MG63 (cell line): ENCODE measurements around the gene SENP8. TPM values are rescaled to one million over a fixed set of nuclear protein-coding genes. Genes with fewer than 3 reads are reported as not detected.
"Not testable (repeated sequence)": the region's sequence is repeated elsewhere in the genome, so short reads cannot be mapped to it uniquely, and the experiment has no call there.

ENCODE experiments used
- DNase-seq: peaks from one replicate; pipeline ENCODE4 v3.0.0-alpha.2; 2020
- H3K27me3 ChIP-seq: fragments of 250-450 bp; sonication (Bioruptor Pico); 2 replicates; pipeline ENCODE4 v1.5.1; 2020; ENCODE audit warnings: mild to moderate bottlenecking, moderate library complexity
- H3K36me3 ChIP-seq: fragments of 250-450 bp; sonication (Bioruptor Pico); 2 replicates; pipeline ENCODE4 v1.5.1; 2020; ENCODE audit warnings: mild to moderate bottlenecking, moderate library complexity
- H3K4me3 ChIP-seq: fragments of 250-450 bp; sonication (Bioruptor Pico); 2 replicates; pipeline ENCODE4 v1.5.1; 2020; ENCODE audit warnings: mild to moderate bottlenecking, moderate library complexity
- H3K9me3 ChIP-seq: fragments of 250-450 bp; sonication (Bioruptor Pico); 2 replicates; pipeline ENCODE4 v1.5.1; 2020; ENCODE audit warnings: mild to moderate bottlenecking, moderate library complexity
- total RNA-seq: library from RNA; depleted of rRNA; stranded (reverse); fragments of >200 nt; shearing (Covaris generic); gene quantifications from 2 replicates; pipeline ENCODE4 v1.2.3, GENCODE V29; 2014; ENCODE audit warnings: low replicate concordance

SENP8 gene
- total RNA-seq, 1 experiment from 2014 or later, result 1.7 TPM

- H3K27me3 ChIP-seq, result no peaks in the 10 kb centered on the region
Observed at GRCh38 chr15:72167445-72167844, 49.2 kb downstream of the SENP8 start.

DNA sequence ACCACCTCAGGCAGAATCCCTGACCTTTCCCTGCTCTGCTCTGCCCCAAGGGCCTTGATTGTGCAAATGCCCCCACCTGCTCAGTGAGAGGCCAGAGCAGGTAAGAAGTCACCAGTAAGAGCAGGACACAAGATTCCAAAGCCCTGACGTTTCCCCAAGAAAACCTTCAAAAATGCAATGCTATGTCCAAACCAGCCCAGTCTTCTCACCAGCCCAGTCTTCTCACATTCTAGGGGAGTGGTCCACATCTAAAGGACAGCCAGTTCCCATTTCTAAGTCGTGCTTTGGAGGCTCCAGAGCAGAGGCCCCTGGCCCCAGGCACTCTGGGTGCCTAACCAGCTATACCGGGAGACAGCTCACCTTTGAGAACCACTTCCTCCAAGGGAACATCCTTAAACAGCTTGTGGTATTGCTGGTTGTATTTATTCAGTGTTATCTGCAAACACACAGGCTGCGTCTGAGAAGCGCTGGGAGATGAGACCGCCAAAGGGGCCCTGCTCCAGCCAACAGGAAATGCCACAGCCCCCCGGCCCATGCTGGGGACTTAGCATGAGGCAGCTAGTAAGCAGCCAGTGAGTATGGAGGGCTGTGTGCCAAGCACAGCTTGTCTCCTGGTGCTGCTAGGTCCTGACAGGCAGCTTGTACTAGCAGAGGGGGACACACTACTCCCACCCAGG is 50.1 kb downstream of the SENP8 start:
- peak; percentile 14 for DNase-seq
- H3K4me3 ChIP-seq, result no peak overlapping the region
- no peaks in the 10 kb centered on the region for H3K9me3 ChIP-seq
- no peaks in the 10 kb centered on the region for H3K36me3 ChIP-seq
- H3K27me3 ChIP-seq, result no peaks in the 10 kb centered on the region

More at GRCh38 chr15:72167445-72167844, 49.2 kb downstream of the SENP8 start:
- no peak for DNase-seq
- Histone ChIP-seq H3K9me3 (no peaks in the 10 kb centered on the region), H3K4me3 (no peak overlapping the region), H3K36me3 (no peaks in the 10 kb centered on the region)

DNA sequence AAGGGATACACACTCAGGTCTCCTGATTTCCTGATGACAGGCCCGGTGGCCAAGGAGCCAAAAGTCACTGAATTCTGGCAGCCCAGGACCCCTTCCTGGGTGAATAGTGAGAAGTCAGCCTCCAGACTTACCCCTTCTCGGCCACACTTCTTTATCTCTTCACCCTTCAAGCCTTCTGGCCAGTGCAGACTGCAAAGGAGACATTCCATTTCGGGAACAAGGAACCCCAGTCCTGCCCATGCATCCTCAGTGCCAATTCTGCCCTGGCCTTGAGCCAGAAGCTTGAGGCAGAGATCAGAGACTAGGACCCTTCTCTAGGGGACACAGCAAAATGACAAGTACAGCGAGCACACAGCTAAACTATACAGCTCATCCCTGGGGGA is 50.6 kb downstream of the SENP8 start:
- no peaks in the 10 kb centered on the region for H3K27me3 ChIP-seq
- no peaks in the 10 kb centered on the region for H3K9me3 ChIP-seq
- no peaks in the 10 kb centered on the region for H3K36me3 ChIP-seq
- DNase-seq, result no peak
- no peak overlapping the region for H3K4me3 ChIP-seq

- Histone ChIP-seq H3K9me3 (no peaks in the 10 kb centered on the region), H3K27me3 (no peaks in the 10 kb centered on the region), H3K4me3 (no peak overlapping the region), H3K36me3 (no peaks in the 10 kb centered on the region)
- no peak for DNase-seq
Observed at GRCh38 chr15:72169236-72169920, 51.2 kb downstream of the SENP8 start.

DNA sequence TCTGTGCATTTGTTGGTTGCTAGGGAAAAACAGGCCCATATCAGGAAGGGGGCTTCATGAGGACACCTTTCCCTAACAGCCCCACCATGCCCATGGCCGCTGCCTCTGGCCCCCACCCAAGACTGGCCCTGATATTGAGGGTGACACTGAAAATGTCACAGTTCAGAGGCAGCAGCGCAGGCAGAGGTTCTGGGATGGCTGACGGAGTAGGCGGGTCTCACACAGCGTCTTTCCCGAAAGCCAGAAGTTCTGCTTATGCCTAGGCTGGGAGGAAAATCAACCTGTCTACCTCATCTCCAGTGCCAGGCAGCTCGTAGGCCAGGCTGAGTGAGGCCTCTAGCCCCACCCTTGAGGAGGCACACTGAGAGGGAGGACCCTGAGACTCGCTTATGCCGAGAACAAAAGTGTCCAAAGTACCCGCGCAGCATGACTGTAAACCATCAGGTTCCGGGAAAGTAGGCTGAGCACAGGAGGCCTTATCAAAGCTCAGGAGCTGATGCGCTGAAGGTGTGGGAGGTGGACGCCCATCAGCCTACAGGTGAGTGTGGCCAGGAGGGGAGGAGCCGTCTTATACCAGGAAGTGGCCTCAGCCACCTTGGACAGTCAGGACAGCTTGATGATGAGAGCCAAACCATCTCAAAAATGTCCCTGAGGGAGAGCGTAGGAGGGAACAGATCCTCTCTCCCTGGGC is 51.9 kb downstream of the SENP8 start:
- no peak for DNase-seq
- Histone ChIP-seq H3K36me3 (no peaks in the 10 kb centered on the region), H3K4me3 (no peak overlapping the region), H3K9me3 (no peaks in the 10 kb centered on the region), H3K27me3 (no peaks in the 10 kb centered on the region)

DNA sequence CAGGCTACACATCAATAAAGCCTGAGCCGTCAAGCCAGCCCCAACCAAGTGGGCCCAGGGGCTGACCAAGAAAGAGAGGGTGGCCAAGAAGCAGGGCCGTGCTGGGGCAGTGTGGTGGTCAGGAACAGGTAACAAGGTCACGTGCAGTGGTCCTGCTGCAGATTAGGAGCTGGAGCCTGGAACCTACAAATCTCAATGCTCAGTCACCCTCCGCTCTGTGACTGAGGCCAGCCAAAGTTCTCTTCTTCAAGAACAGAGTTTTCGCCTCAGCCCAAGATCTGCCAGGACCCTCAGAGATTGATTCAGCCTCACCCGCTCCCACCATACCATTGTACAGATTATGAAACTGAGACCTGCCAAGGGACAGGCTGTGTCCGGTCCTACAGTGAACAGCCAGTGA is 52.5 kb downstream of the SENP8 start:
- H3K27me3 ChIP-seq, result no peaks in the 10 kb centered on the region

DNA sequence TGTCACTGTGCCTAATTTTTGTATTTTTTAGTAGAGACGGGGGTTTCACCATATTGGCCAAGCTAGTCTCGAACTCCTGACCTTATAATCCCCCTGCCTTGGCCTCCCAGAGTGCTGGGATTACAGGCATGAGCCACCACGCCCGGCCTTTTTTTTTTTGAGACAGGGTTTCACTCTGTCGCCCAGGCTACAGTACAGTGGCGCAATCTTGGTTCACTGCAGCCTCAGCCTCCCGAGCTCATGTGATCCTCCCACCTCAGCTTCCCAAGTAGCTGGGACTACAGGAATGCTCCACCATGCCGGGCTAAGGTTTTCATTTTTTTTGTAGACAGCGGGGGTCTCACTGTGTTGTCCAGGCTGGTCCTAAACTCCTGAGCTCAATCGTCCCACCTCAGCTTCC is 53.8 kb downstream of the SENP8 start:
- H3K27me3 ChIP-seq, DNase-seq: not testable (repeated sequence)

More for the DNA sequence above, 52.5 kb downstream of the SENP8 start:
- no peak overlapping the region for H3K4me3 ChIP-seq
- no peak for DNase-seq
- H3K36me3 ChIP-seq, result no peaks in the 10 kb centered on the region
- no peaks in the 10 kb centered on the region for H3K9me3 ChIP-seq

GRCh38 chr15:72172796-72173195 is 54.6 kb downstream of the SENP8 start:
- Histone ChIP-seq H3K36me3 (no peaks in the 10 kb centered on the region), H3K4me3 (no peak overlapping the region), H3K27me3 (no peaks in the 10 kb centered on the region), H3K9me3 (no peaks in the 10 kb centered on the region)
- no peak for DNase-seq

More for the DNA sequence above, 53.8 kb downstream of the SENP8 start:
- H3K4me3 ChIP-seq, H3K36me3 ChIP-seq, H3K9me3 ChIP-seq: not testable (repeated sequence)

- H3K9me3 ChIP-seq, result no peaks in the 10 kb centered on the region
- no peaks in the 10 kb centered on the region for H3K27me3 ChIP-seq
- no peak overlapping the region for H3K4me3 ChIP-seq
- DNase-seq, result no peak
- no peaks in the 10 kb centered on the region for H3K36me3 ChIP-seq
Observed at GRCh38 chr15:72173401-72173800, 55.2 kb downstream of the SENP8 start.

GRCh38 chr15:72173864-72174550 is 55.8 kb downstream of the SENP8 start:
- DNase-seq, result no peak
- Histone ChIP-seq H3K27me3 (no peaks in the 10 kb centered on the region), H3K9me3 (no peaks in the 10 kb centered on the region), H3K36me3 (no peaks in the 10 kb centered on the region), H3K4me3 (no peak overlapping the region)

- H3K27me3 ChIP-seq, result no peaks in the 10 kb centered on the region
- H3K9me3 ChIP-seq, result no peaks in the 10 kb centered on the region
- H3K4me3 ChIP-seq, result no peak overlapping the region
- no peak for DNase-seq
- H3K36me3 ChIP-seq, result no peaks in the 10 kb centered on the region
Observed at GRCh38 chr15:72174551-72175165, 56.5 kb downstream of the SENP8 start.

- H3K4me3 ChIP-seq, result no peak overlapping the region
- no peaks in the 10 kb centered on the region for H3K9me3 ChIP-seq
- H3K27me3 ChIP-seq, result no peaks in the 10 kb centered on the region
- no peak for DNase-seq
- H3K36me3 ChIP-seq, result no peaks in the 10 kb centered on the region
Observed at GRCh38 chr15:72175186-72176044, 57.2 kb downstream of the SENP8 start.

DNA sequence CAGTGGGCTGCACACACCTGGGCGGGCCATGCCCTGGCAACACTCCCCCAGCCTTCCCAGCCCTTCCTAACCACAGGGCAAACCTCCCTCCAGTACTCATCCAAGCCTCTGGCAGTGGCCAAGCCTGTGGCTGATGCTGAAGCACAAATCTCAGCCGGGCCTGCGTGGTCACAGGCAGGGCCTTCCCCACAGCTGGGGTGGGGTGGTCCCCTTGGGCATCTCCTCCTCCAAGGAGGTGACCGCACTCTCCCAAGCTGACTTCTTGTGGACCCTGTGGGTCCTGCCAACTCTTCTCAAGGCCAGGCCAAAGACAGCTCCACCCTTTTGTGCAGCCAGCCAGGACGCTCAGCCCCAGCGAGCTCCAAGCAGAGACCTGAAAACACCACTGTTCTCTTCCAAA is 58.0 kb downstream of the SENP8 start:
- Histone ChIP-seq H3K9me3 (no peaks in the 10 kb centered on the region), H3K27me3 (no peaks in the 10 kb centered on the region), H3K36me3 (no peaks in the 10 kb centered on the region), H3K4me3 (no peak overlapping the region)
- DNase-seq, result no peak

- no peaks in the 10 kb centered on the region for H3K36me3 ChIP-seq
- no peaks in the 10 kb centered on the region for H3K9me3 ChIP-seq
- DNase-seq, result no peak
- no peaks in the 10 kb centered on the region for H3K27me3 ChIP-seq
- no peak overlapping the region for H3K4me3 ChIP-seq
Observed at GRCh38 chr15:72176743-72177142, 58.5 kb downstream of the SENP8 start.

GRCh38 chr15:72178976-72179585 is 60.9 kb downstream of the SENP8 start:
- H3K9me3 ChIP-seq, result no peaks in the 10 kb centered on the region
- DNase-seq, result no peak
- H3K36me3 ChIP-seq, result no peaks in the 10 kb centered on the region
- H3K27me3 ChIP-seq, result no peaks in the 10 kb centered on the region
- no peak overlapping the region for H3K4me3 ChIP-seq
